WI38 (cell line): ENCODE measurements around the gene DYNLL2.

Experiments
- H3K4me3 ChIP-seq: 2 replicates; pipeline ENCODE4 v1.5.1; 2011; ENCODE audit warnings: low read depth, mild to moderate bottlenecking, control low read depth, low read length
- CTCF ChIP-seq: IDR thresholded peaks from 2 replicates; pipeline ENCODE4 v1.5.1; 2012; ENCODE audit warnings: low read depth, mild to moderate bottlenecking, control low read depth, low read length

Gene DYNLL2

GRCh38 chr17:58111676-58112075 is 28.5 kb downstream of the DYNLL2 start:
- H3K4me3 ChIP-seq: no peak overlapping the region
- no peak for TF ChIP-seq CTCF

- H3K4me3 ChIP-seq: no peak overlapping the region
- peak; percentile 94 for TF ChIP-seq CTCF
Observed at GRCh38 chr17:58112970-58113631, 29.9 kb downstream of the DYNLL2 start.

- TF ChIP-seq CTCF: no peak
- H3K4me3 ChIP-seq: no peak overlapping the region
Observed at GRCh38 chr17:58113947-58114346, 30.7 kb downstream of the DYNLL2 start.

GRCh38 chr17:58117382-58117781 is 34.2 kb downstream of the DYNLL2 start:
- no peak for TF ChIP-seq CTCF
- no peak overlapping the region for H3K4me3 ChIP-seq

GRCh38 chr17:58119491-58119890 is 36.3 kb downstream of the DYNLL2 start:
- no peak overlapping the region for H3K4me3 ChIP-seq
- no peak for TF ChIP-seq CTCF

GRCh38 chr17:58120195-58120822 is 37.1 kb downstream of the DYNLL2 start:
- H3K4me3 ChIP-seq: no peak overlapping the region
- TF ChIP-seq CTCF: no peak

GRCh38 chr17:58121925-58122324 is 38.7 kb downstream of the DYNLL2 start:
- H3K4me3 ChIP-seq: no peak overlapping the region
- TF ChIP-seq CTCF: no peak
